ENCODE results near the gene ZNF827. TPM values are rescaled to one million over a fixed set of nuclear protein-coding genes. Genes with fewer than 3 reads are reported as not detected.

The ZNF827 gene
- total RNA-seq, 1 donor from 2014 or later = 23.8 TPM

DNA sequence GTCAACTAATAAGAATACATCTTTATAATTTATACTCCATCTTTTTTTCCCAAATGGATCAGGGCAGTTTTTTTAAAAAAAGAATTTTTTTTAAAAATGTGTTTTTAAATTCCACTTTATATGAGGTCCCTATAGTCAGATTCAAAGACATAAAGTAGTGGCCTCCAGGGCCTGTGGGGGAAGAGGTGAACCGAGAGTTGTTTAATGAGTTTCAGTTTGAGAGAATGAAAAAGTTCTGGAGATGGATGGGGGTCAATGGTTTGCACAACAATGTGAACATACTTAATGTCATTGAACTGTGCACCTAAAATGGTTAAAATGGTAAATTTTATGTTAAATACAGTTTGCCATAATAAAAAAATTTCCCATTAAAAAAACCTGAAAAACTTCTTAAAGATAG lies 53.8 kb downstream of the ZNF827 start:
- Mint-ChIP-seq H3K27me3 (ENCODE audit: low read depth) (no peaks in the 10 kb centered on the region), H3K9me3 (ENCODE audit: low read depth) (no peaks in the 10 kb centered on the region), H3K36me3 (ENCODE audit: low read depth) (peaks cover 14% of the 10 kb centered on the region), H3K27ac (ENCODE audit: unreplicated experiment) (no peak overlapping the region), H3K4me3 (ENCODE audit: unreplicated experiment) (no peak overlapping the region), H3K4me1 (ENCODE audit: low read depth) (peaks cover 43% of the 10 kb centered on the region)
- TF ChIP-seq, protein P1, sequence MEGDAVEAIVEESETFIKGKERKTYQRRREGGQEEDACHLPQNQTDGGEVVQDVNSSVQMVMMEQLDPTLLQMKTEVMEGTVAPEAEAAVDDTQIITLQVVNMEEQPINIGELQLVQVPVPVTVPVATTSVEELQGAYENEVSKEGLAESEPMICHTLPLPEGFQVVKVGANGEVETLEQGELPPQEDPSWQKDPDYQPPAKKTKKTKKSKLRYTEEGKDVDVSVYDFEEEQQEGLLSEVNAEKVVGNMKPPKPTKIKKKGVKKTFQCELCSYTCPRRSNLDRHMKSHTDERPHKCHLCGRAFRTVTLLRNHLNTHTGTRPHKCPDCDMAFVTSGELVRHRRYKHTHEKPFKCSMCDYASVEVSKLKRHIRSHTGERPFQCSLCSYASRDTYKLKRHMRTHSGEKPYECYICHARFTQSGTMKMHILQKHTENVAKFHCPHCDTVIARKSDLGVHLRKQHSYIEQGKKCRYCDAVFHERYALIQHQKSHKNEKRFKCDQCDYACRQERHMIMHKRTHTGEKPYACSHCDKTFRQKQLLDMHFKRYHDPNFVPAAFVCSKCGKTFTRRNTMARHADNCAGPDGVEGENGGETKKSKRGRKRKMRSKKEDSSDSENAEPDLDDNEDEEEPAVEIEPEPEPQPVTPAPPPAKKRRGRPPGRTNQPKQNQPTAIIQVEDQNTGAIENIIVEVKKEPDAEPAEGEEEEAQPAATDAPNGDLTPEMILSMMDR (IDR thresholded peaks at IDR 0.05) = no peak
- DNase-seq (ENCODE audit: low spot score) = no peak

DNA sequence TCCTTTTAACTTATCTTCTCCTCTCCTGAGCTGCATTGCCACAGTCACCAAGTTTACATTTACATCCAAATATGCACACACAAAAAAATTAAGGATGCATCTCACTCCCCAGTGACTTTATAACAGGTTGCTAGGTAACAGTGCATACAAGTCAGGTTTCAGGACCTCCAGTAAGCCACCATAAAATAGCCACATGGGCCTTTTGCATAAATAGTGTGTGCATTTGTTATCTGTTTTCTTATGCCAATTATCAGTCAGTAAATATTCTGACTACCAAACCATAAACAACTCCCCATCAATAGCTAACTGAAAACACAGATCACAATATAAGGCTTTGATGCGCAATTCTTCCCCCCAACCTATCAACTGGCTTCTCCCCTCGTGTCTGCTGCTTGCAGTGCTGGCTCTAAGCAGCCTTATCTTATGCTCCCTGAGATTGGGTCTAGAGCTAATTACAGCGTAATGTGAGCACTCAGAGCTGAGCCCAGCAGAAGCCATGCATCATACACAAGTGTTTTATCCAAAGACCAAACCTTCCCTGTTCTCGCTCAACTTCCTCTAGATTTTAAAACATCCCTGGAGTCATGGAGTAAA lies 55.4 kb downstream of the ZNF827 start:
- peaks cover 14% of the 10 kb centered on the region for H3K36me3 Mint-ChIP-seq (ENCODE audit: low read depth)

DNA sequence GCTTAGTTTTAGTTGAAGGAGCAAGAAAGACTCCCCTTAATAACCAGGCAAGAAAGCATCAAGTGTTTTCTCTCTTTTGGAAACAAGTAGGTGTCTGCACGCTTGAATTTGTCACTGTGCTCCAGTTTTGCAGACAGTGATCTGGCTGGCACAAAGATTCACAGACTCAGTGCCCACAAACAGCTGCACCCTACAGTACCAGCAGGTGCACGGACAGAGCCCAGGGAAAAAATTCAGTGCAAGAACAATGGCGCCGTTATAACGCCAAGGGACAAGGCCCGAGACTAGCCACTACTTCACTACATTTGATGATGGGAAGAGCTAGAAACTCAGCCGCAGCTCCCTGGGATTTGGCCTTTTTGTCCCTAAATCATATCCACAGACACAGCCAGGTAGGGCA lies 56.0 kb downstream of the ZNF827 start:
- Mint-ChIP-seq H3K27me3 (ENCODE audit: low read depth) (no peaks in the 10 kb centered on the region), H3K36me3 (ENCODE audit: low read depth) (peaks cover 16% of the 10 kb centered on the region), H3K27ac (ENCODE audit: unreplicated experiment) (no peak overlapping the region), H3K4me1 (ENCODE audit: low read depth) (peaks cover 57% of the 10 kb centered on the region), H3K4me3 (ENCODE audit: unreplicated experiment) (no peak overlapping the region), H3K9me3 (ENCODE audit: low read depth) (no peaks in the 10 kb centered on the region)
- TF ChIP-seq, protein P1 (IDR thresholded peaks at IDR 0.05) = no peak
- no peak for DNase-seq (ENCODE audit: low spot score)

More for the DNA sequence above, 55.4 kb downstream of the ZNF827 start:
- DNase-seq (ENCODE audit: low spot score) = no peak
- H3K4me3 Mint-ChIP-seq (ENCODE audit: unreplicated experiment) = no peak overlapping the region
- H3K4me1 Mint-ChIP-seq (ENCODE audit: low read depth) = peaks cover 57% of the 10 kb centered on the region
- H3K27ac Mint-ChIP-seq (ENCODE audit: unreplicated experiment) = no peak overlapping the region
- H3K9me3 Mint-ChIP-seq (ENCODE audit: low read depth) = no peaks in the 10 kb centered on the region
- TF ChIP-seq, protein P1 (IDR thresholded peaks at IDR 0.05) = no peak
- no peaks in the 10 kb centered on the region for H3K27me3 Mint-ChIP-seq (ENCODE audit: low read depth)

DNA sequence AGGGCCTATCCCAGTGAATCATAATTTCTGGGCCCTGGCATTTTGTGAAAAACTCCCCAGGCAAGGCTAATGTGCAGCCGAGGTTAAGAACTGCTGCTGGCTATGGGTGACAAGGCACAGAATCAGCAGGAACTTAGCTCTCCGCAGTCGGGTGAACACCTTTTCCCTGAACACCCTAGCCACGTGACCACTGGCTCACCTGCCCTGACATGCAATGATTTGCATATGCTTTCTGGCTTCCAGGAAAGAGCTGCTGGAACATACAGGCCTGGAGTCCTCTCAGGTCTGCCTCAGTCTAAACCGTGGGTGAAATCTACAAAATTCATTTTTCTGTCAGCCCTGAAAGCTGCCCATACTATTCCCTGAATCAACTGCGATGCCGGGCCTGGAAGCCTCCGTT lies 56.6 kb downstream of the ZNF827 start:
- DNase-seq (ENCODE audit: low spot score) = no peak
- no peak overlapping the region for H3K27ac Mint-ChIP-seq (ENCODE audit: unreplicated experiment)
- H3K9me3 Mint-ChIP-seq (ENCODE audit: low read depth) = no peaks in the 10 kb centered on the region
- no peaks in the 10 kb centered on the region for H3K27me3 Mint-ChIP-seq (ENCODE audit: low read depth)
- peaks cover 56% of the 10 kb centered on the region for H3K4me1 Mint-ChIP-seq (ENCODE audit: low read depth)
- TF ChIP-seq, protein P1 (IDR thresholded peaks at IDR 0.05) = no peak
- H3K36me3 Mint-ChIP-seq (ENCODE audit: low read depth) = peaks cover 16% of the 10 kb centered on the region
- no peak overlapping the region for H3K4me3 Mint-ChIP-seq (ENCODE audit: unreplicated experiment)

DNA sequence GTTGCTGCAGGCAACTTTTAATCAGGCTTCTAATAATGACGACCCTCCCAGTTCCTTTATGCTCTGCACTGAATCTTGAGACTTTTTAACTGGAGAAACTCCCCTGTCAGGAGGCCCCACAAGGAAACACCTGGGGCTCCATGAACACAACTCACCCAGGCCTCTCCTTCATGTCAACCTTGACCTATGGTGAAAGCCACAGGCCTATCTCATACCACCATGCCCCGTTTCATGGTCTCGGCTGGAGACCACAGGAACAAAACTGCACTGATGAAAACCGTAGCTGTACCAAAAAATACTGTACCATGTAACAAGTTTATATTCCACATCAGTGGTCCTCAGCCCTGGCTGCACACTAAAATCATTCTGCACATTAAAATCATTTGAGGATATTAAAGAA lies 57.0 kb downstream of the ZNF827 start:
- H3K36me3 Mint-ChIP-seq (ENCODE audit: low read depth) = peaks cover 16% of the 10 kb centered on the region
- TF ChIP-seq, protein P1 (IDR thresholded peaks at IDR 0.05) = no peak
- no peak overlapping the region for H3K4me3 Mint-ChIP-seq (ENCODE audit: unreplicated experiment)
- H3K27me3 Mint-ChIP-seq (ENCODE audit: low read depth) = no peaks in the 10 kb centered on the region
- peaks cover 57% of the 10 kb centered on the region for H3K4me1 Mint-ChIP-seq (ENCODE audit: low read depth)
- H3K27ac Mint-ChIP-seq (ENCODE audit: unreplicated experiment) = no peak overlapping the region
- no peaks in the 10 kb centered on the region for H3K9me3 Mint-ChIP-seq (ENCODE audit: low read depth)
- no peak for DNase-seq (ENCODE audit: low spot score)

Data from chondrocyte (in vitro differentiated cells).